GM18861 (cell line): ENCODE measurements around the gene SH2D3A.
"Not testable (repeated sequence)": the region's sequence is repeated elsewhere in the genome, so short reads cannot be mapped to it uniquely, and the experiment has no call there.

Experiments
- ATAC-seq: cut with Tn5 transposase; IDR thresholded peaks from one replicate; pipeline ENCODE4 v1.9.1; 2021; ENCODE audit not compliant: unreplicated experiment

Gene SH2D3A

GRCh38 chr19:6709549-6709948 lies 57.7 kb downstream of the SH2D3A start:
- ATAC-seq: no peak

DNA sequence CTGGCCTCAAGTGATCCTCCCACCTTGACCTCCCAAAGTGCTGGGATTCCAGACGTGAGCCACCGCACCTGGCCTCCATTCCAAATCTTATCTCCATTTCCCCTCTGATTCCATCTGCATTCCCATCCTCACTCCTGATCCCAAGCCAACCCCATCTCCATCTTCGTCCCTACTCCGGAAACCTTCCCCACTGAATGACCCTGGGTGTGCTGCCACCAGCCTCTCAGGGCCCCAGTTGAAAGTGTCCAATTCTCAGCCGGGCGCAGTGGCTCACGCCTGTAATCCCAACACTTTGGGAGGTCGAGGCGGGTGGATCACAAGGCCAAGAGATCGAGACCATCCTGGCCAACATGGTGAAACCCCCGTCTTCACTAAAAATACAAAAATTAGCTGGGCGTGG lies 58.3 kb downstream of the SH2D3A start:
- ATAC-seq: not testable (repeated sequence)

GRCh38 chr19:6708346-6708745 lies 58.9 kb downstream of the SH2D3A start:
- no peak for ATAC-seq

DNA sequence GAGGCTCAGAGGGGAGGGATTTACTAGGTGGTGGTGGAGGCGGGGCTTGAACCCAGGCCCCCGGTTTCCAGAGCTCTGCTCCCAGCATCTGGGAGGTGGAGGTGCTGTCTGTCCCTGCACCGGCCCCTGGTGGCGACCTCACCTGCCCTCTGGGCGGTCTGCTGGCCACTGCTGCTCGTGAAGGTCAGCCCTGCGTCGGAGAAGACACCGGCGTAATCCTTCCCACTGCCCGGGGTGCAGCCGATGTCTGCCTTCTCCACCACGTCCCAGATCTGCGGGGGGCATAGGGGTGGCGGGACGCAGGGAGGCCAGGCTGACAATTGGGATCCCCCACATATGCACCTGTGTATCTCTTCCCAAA lies 59.6 kb downstream of the SH2D3A start:
- no peak for ATAC-seq

DNA sequence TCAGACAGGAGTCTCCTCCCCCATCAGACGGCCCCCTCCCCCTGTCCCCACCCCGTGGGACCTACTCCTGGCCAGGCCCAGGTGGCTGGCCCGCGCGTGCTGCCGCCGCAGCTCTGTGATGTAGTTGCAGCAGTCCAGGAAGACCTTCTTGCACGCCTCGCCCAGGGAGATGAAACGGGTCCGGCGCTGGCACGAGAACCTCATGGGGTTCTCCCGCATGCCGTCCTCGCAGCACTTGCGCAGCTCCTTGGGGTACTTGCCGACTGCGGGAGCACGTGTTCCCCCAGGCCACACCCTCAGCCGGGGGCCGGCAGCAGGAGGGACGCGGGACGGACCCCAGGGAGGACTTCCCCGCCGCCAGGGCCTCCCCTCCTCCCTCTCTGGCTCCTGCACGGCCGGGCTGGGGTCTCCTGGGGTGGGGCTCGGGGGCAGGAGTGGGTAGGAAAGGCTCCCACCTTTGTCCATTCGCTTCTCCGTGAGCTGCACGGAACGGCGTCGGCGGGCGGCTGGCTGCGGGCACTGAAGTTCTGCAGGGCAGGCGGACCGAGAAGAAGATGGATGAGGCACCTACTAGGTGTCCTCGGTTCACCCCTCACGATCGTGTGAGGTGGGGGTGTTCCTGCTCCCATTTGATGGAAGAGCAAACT lies 60.1 kb downstream of the SH2D3A start:
- ATAC-seq: no peak

GRCh38 chr19:6706633-6706958 lies 60.6 kb downstream of the SH2D3A start:
- no peak for ATAC-seq

GRCh38 chr19:6705931-6706632 lies 61.2 kb downstream of the SH2D3A start:
- ATAC-seq: no peak
